H9 (cell line): ENCODE data around the gene ENDOU. TPM values are rescaled to one million over a fixed set of nuclear protein-coding genes. Genes with fewer than 3 reads are reported as not detected.

Experiments used
- DNase-seq: peaks from one replicate; pipeline ENCODE4 v3.0.0-alpha.2; 2017
- H2AFZ ChIP-seq: one replicate; pipeline ENCODE4 v1.6.1; 2013; ENCODE audit warnings: mild to moderate bottlenecking, low read length, control low read depth, moderate library complexity
- H2AK5ac ChIP-seq: 2 replicates; pipeline ENCODE4 v1.6.1; 2013; ENCODE audit warnings: low read length, control low read depth, mixed read lengths; ENCODE audit not compliant: insufficient read length
- H2BK120ac ChIP-seq: one replicate; pipeline ENCODE4 v1.6.1; 2013; ENCODE audit warnings: low read depth, mild to moderate bottlenecking, low read length, control low read depth, inconsistent platforms; ENCODE audit not compliant: poor library complexity, severe bottlenecking
- H2BK12ac ChIP-seq: 2 replicates; pipeline ENCODE4 v1.6.1; 2013; ENCODE audit warnings: low read length, control low read depth, mixed read lengths, low read depth; ENCODE audit not compliant: insufficient read length
- H2BK15ac ChIP-seq: 2 replicates; pipeline ENCODE4 v1.6.1; 2013; ENCODE audit warnings: low read depth, low read length, control low read depth
- H2BK20ac ChIP-seq: one replicate; pipeline ENCODE4 v1.6.1; 2013; ENCODE audit warnings: low read depth, mild to moderate bottlenecking, low read length, control low read depth, inconsistent platforms; ENCODE audit not compliant: poor library complexity, severe bottlenecking
- H2BK5ac ChIP-seq: 2 replicates; pipeline ENCODE4 v1.6.1; 2013; ENCODE audit warnings: low read length, control low read depth, mixed read lengths; ENCODE audit not compliant: insufficient read length
- H3K14ac ChIP-seq: 2 replicates; pipeline ENCODE4 v1.6.1; 2013; ENCODE audit warnings: low read length, control low read depth; ENCODE audit not compliant: insufficient read depth
- H3K18ac ChIP-seq: 2 replicates; pipeline ENCODE4 v1.6.1; 2013; ENCODE audit warnings: low read depth, mild to moderate bottlenecking, mixed read lengths, low read length, control low read depth; ENCODE audit not compliant: insufficient read length
- H3K23ac ChIP-seq: 2 replicates; pipeline ENCODE4 v1.6.1; 2013; ENCODE audit warnings: low read length, control low read depth, mixed read lengths, low read depth; ENCODE audit not compliant: insufficient read length
- H3K23me2 ChIP-seq: 2 replicates; pipeline ENCODE4 v1.6.1; 2013; ENCODE audit warnings: low read depth, mild to moderate bottlenecking, mixed read lengths, low read length, control low read depth; ENCODE audit not compliant: insufficient read length, poor library complexity, severe bottlenecking
- H3K27ac ChIP-seq: 2 replicates; pipeline ENCODE4 v1.5.1; 2013; ENCODE audit warnings: low read length, control low read depth, mixed read lengths, low read depth; ENCODE audit not compliant: insufficient read length
- H3K27me3 ChIP-seq: 2 replicates; pipeline ENCODE4 v1.6.1; 2013; ENCODE audit warnings: low read length, control low read depth, inconsistent platforms; ENCODE audit not compliant: insufficient read depth
- H3K4ac ChIP-seq: 2 replicates; pipeline ENCODE4 v1.6.1; 2013; ENCODE audit warnings: low read depth, mild to moderate bottlenecking, control low read depth, inconsistent platforms, low read length, moderate library complexity
- H3K4me1 ChIP-seq: 2 replicates; pipeline ENCODE4 v1.6.1; 2013; ENCODE audit warnings: low read length, control low read depth, inconsistent platforms; ENCODE audit not compliant: insufficient read depth
- H3K4me2 ChIP-seq: 2 replicates; pipeline ENCODE4 v1.6.1; 2013; ENCODE audit warnings: low read length, control low read depth, mixed read lengths; ENCODE audit not compliant: insufficient read length, insufficient read depth
- H3K56ac ChIP-seq: 2 replicates; pipeline ENCODE4 v1.6.1; 2013; ENCODE audit warnings: low read depth, mild to moderate bottlenecking, mixed read lengths, low read length, control low read depth; ENCODE audit not compliant: insufficient read length
- H3K79me1 ChIP-seq: 2 replicates; pipeline ENCODE4 v1.6.1; 2013; ENCODE audit warnings: low read depth, mild to moderate bottlenecking, moderate library complexity, low read length, control low read depth, inconsistent platforms; ENCODE audit not compliant: insufficient read depth, poor library complexity, severe bottlenecking
- H3K79me2 ChIP-seq: 2 replicates; pipeline ENCODE4 v1.6.1; 2013; ENCODE audit warnings: low read length, control low read depth, inconsistent platforms; ENCODE audit not compliant: insufficient read depth
- H3K9ac ChIP-seq: 2 replicates; pipeline ENCODE4 v1.6.1; 2013; ENCODE audit warnings: low read length, control low read depth, mixed read lengths; ENCODE audit not compliant: insufficient read length; ENCODE audit errors: extremely low read depth
- H3K9me3 ChIP-seq: one replicate; pipeline ENCODE4 v1.6.1; 2013; ENCODE audit warnings: low read depth, low read length, inconsistent platforms; ENCODE audit not compliant: control insufficient read depth
- H3T11ph ChIP-seq: one replicate; pipeline ENCODE4 v1.6.1; 2013; ENCODE audit warnings: mild to moderate bottlenecking, low read length, control low read depth, inconsistent platforms
- H4K20me1 ChIP-seq: one replicate; pipeline ENCODE4 v1.6.1; 2013; ENCODE audit not compliant: control insufficient read depth, insufficient read length, insufficient read depth
- H4K5ac ChIP-seq: 2 replicates; pipeline ENCODE4 v1.6.1; 2013; ENCODE audit warnings: low read depth, mild to moderate bottlenecking, mixed read lengths, low read length, control low read depth; ENCODE audit not compliant: insufficient read length
- H4K8ac ChIP-seq: replicated peaks from 2 replicates; pipeline ENCODE4 v1.6.1; 2013; ENCODE audit warnings: low read length, control low read depth, mixed read lengths, low read depth; ENCODE audit not compliant: insufficient read length
- H4K91ac ChIP-seq: 2 replicates; pipeline ENCODE4 v1.6.1; 2013; ENCODE audit warnings: low read depth, mild to moderate bottlenecking, moderate library complexity, mixed read lengths, low read length, control low read depth; ENCODE audit not compliant: insufficient read length
- H3K27ac Mint-ChIP-seq, 3 experiments: 2 replicates in 2 of 3; 3 replicates in 1 of 3; pipeline ENCODE4 v1.8.0; 2020 to 2021; ENCODE audit warnings: mixed read lengths in 3 of 3, mild to moderate bottlenecking in 1 of 3, moderate library complexity in 1 of 3
- H3K27me3 Mint-ChIP-seq: 2 replicates; pipeline ENCODE4 v1.8.0; 2021; ENCODE audit warnings: low read depth, mild to moderate bottlenecking, moderate library complexity, mixed read lengths
- H3K36me3 Mint-ChIP-seq, 3 experiments: 2 replicates in 2 of 3; 3 replicates in 1 of 3; pipeline ENCODE4 v1.8.0; 2020 to 2021; ENCODE audit warnings: low read depth in 3 of 3, mixed read lengths in 3 of 3; ENCODE audit not compliant: insufficient read depth in 1 of 3
- H3K4me1 Mint-ChIP-seq, 2 experiments: 2 replicates each; pipeline ENCODE4 v1.8.0; 2020; ENCODE audit warnings: mixed read lengths in 2 of 2
- H3K4me3 Mint-ChIP-seq, 2 experiments: 2 replicates in 1 of 2; 3 replicates in 1 of 2; pipeline ENCODE4 v1.8.0; 2020 to 2021; ENCODE audit warnings: mild to moderate bottlenecking in 2 of 2, mixed read lengths in 2 of 2, moderate library complexity in 1 of 2
- H3K9me3 Mint-ChIP-seq, 2 experiments: 2 replicates in 1 of 2; 3 replicates in 1 of 2; pipeline ENCODE4 v1.8.0; 2020; ENCODE audit warnings: mild to moderate bottlenecking in 2 of 2, mixed read lengths in 2 of 2, moderate library complexity in 1 of 2
- CTCF ChIP-seq: fragments of 200-600 bp; sonication (generic); conservative IDR thresholded peaks from 3 replicates; pipeline ENCODE4 v1.8.0; 2021; ENCODE audit warnings: antibody characterized with exemption, mild to moderate bottlenecking
- WGBS: extraction: QIAGEN DNeasy Blood & Tissue Kit; methylation state at CpG from one replicate; pipeline ENCODE4 v1.1.7; 2013; ENCODE audit warnings: missing lambda C conversion rate, low lambda C conversion rate, mixed read lengths; ENCODE audit not compliant: insufficient read length; ENCODE audit errors: extremely low coverage; 5-methylcytosine and 5-hydroxymethylcytosine counted together
- total RNA-seq: library from RNA; stranded (reverse); gene quantifications from 2 replicates; pipeline ENCODE4 v1.2.1, GENCODE V29; 2021

ENDOU gene
- total RNA-seq, 1 experiment from 2014 or later = not detected

GRCh38 chr12:47705566-47706425 lies 19.5 kb downstream of the ENDOU start, which contains the start of gene RPAP3:
TSS of gene RPAP3 (minus strand) at chr12:47706030. CDS start at chr12:47702840, 3,190 bp downstream.
- Histone ChIP-seq H2AFZ (no peak within 1 kb of the TSS), H3K4me1 (no peaks in the 10 kb centered on the region; the same call in 1 of the 2 replicates), H3K4me2 (peak within 1 kb of the TSS; percentile 96), H3K79me2 (peaks cover 7% of the 10 kb centered on the region; the same call in 1 of the 2 replicates), H3K27me3 (no peaks in the 10 kb centered on the region), H3K23me2 (peaks cover 6% of the 10 kb centered on the region), H3K56ac (no peak within 1 kb of the TSS), H2BK15ac (no peak within 1 kb of the TSS), H3K4ac (no peak within 1 kb of the TSS), H3K9me3 (no peaks in the 10 kb centered on the region), H3K14ac (peak within 1 kb of the TSS; percentile 91), H4K8ac (no peak within 1 kb of the TSS), H3K18ac (peak within 1 kb of the TSS; percentile 54), H4K91ac (no peak within 1 kb of the TSS), H4K5ac (no peak within 1 kb of the TSS), H2AK5ac (no peak within 1 kb of the TSS), H2BK20ac (no peak within 1 kb of the TSS), H2BK12ac (no peak within 1 kb of the TSS), H4K20me1 (no peaks in the 10 kb centered on the region), H3K23ac (no peak within 1 kb of the TSS), H3K79me1 (no peaks in the 10 kb centered on the region), H3K9ac (peak within 1 kb of the TSS; percentile 82), H3K27ac (no peak within 1 kb of the TSS), H3T11ph (no peak within 1 kb of the TSS), H2BK120ac (no peak within 1 kb of the TSS), H2BK5ac (no peak within 1 kb of the TSS)
- no CpG with 5 or more reads among the region's 66 CpGs for WGBS
- Mint-ChIP-seq H3K9me3 (no peaks in the 10 kb centered on the region), H3K4me1 (peaks cover 20 to 23% of the 10 kb centered on the region in 2 experiments), H3K27ac (peak within 1 kb of the TSS; percentile 18 to 98 (median 96); a peak in 6 of 7 replicates), H3K36me3 (peaks cover 2 to 15% (median 14%) of the 10 kb centered on the region in 3 experiments), H3K27me3 (no peaks in the 10 kb centered on the region), H3K4me3 (peak within 1 kb of the TSS; percentile 83 to 92)
- peak; percentile 67 for TF ChIP-seq CTCF
- DNase-seq = peak; percentile 97
